Measurements from ENCODE around the gene UBE2QL1.

The UBE2QL1 gene

GRCh38 chr5:6518298-6519057, 69.8 kb downstream of the UBE2QL1 start:
- no peak overlapping the region for H3K4me3 ChIP-seq (ENCODE audit: low read depth, low read length)
- no peak for TF ChIP-seq CTCF (IDR thresholded peaks at IDR 0.05; ENCODE audit: borderline replicate concordance, insufficient read depth, low read depth, low read length)

- no peak overlapping the region for H3K4me3 ChIP-seq (ENCODE audit: low read depth, low read length)
- TF ChIP-seq CTCF (IDR thresholded peaks at IDR 0.05; ENCODE audit: borderline replicate concordance, insufficient read depth, low read depth, low read length) = no peak
Measured at GRCh38 chr5:6520201-6520600, 71.5 kb downstream of the UBE2QL1 start.

- no peak overlapping the region for H3K4me3 ChIP-seq (ENCODE audit: low read depth, low read length)
- no peak for TF ChIP-seq CTCF (IDR thresholded peaks at IDR 0.05; ENCODE audit: borderline replicate concordance, insufficient read depth, low read depth, low read length)
Measured at GRCh38 chr5:6522331-6522730, 73.7 kb downstream of the UBE2QL1 start.

GRCh38 chr5:6522923-6523322, 74.3 kb downstream of the UBE2QL1 start:
- TF ChIP-seq CTCF (IDR thresholded peaks at IDR 0.05; ENCODE audit: borderline replicate concordance, insufficient read depth, low read depth, low read length) = no peak

GRCh38 chr5:6525422-6525821, 76.8 kb downstream of the UBE2QL1 start:
- no peak for TF ChIP-seq CTCF (IDR thresholded peaks at IDR 0.05; ENCODE audit: borderline replicate concordance, insufficient read depth, low read depth, low read length)

More at GRCh38 chr5:6522923-6523322, 74.3 kb downstream of the UBE2QL1 start:
- no peak overlapping the region for H3K4me3 ChIP-seq (ENCODE audit: low read depth, low read length)

GRCh38 chr5:6525910-6526309, 77.3 kb downstream of the UBE2QL1 start:
- no peak overlapping the region for H3K4me3 ChIP-seq (ENCODE audit: low read depth, low read length)
- peak; percentile 38; the same call in 1 of the 2 replicates for TF ChIP-seq CTCF (IDR thresholded peaks at IDR 0.05; ENCODE audit: borderline replicate concordance, insufficient read depth, low read depth, low read length)

More at GRCh38 chr5:6525422-6525821, 76.8 kb downstream of the UBE2QL1 start:
- no peak overlapping the region for H3K4me3 ChIP-seq (ENCODE audit: low read depth, low read length)

Measured in GM12875 (cell line).